NCI-H460 (cell line): Measurements from ENCODE around the gene NOL3. TPM values are rescaled to one million over a fixed set of nuclear protein-coding genes. Genes with fewer than 3 reads are reported as not detected.

Experiments used
- small RNA-seq, 2 experiments: library from RNA; depleted of rRNA; stranded (forward); fragments of <200 nt; gene quantifications; one replicate each; pipeline ENCODE3, GENCODE V24; 2014
- total RNA-seq: library from RNA; depleted of rRNA; stranded (reverse); fragments of >200 nt; shearing (Covaris generic); gene quantifications from 2 replicates; pipeline ENCODE4 v1.2.3, GENCODE V29; 2014; rRNA removed

Gene NOL3
- total RNA-seq, 1 experiment from 2014 or later = 68.2 TPM

Small RNAs within 50 kb of the gene (small RNA-seq; reads per million reads assigned to genes)
- gene MIR328 = 0.06 to 1.1 reads per million in 2 experiments

Other genes with a start within 250 kb of the NOL3 start
- gene RRAD, start 245.0 kb upstream of the NOL3 start, total RNA-seq = 0.57 and 0.66 TPM in 2 replicates
- gene CIAO2B, start 236.1 kb upstream of the NOL3 start, total RNA-seq = 270 and 295 TPM in 2 replicates
- gene CES2, start 235.0 kb upstream of the NOL3 start, total RNA-seq = 45.5 and 51.5 TPM in 2 replicates
- 0.42 and 0.55 TPM in 2 replicates for gene CES3, start 209.3 kb upstream of the NOL3 start, total RNA-seq
- not detected in 2 replicates for gene CES4A, start 181.9 kb upstream of the NOL3 start, total RNA-seq
- 99.5 and 111 TPM in 2 replicates for gene CBFB, start 141.4 kb upstream of the NOL3 start, total RNA-seq
- 35.0 and 36.8 TPM in 2 replicates for gene PHAF1, start 60.6 kb upstream of the NOL3 start, total RNA-seq
- gene B3GNT9, start 19.5 kb upstream of the NOL3 start, total RNA-seq = 14.2 and 15.6 TPM in 2 replicates
- 19.5 and 20.0 TPM in 2 replicates for gene TRADD, start 10.6 kb upstream of the NOL3 start, total RNA-seq
- gene FBXL8, start 10.6 kb upstream of the NOL3 start, total RNA-seq = 19.0 and 21.5 TPM in 2 replicates
- gene HSF4, start 5.8 kb upstream of the NOL3 start, total RNA-seq = 52.4 and 58.0 TPM in 2 replicates
- gene MATCAP1, start 13.4 kb downstream of the NOL3 start, total RNA-seq = 9.6 and 10.8 TPM in 2 replicates
- gene EXOC3L1, start 19.6 kb downstream of the NOL3 start, total RNA-seq = not detected in 2 replicates
- 122 TPM in 2 replicates for gene E2F4, start 21.6 kb downstream of the NOL3 start, total RNA-seq
- 1.1 and 1.5 TPM in 2 replicates for gene ELMO3, start 28.6 kb downstream of the NOL3 start, total RNA-seq
- gene TMEM208, start 56.6 kb downstream of the NOL3 start, total RNA-seq = 37.7 and 46.9 TPM in 2 replicates
- 22.6 and 30.4 TPM in 2 replicates for gene FHOD1, start 76.9 kb downstream of the NOL3 start, total RNA-seq
- gene SLC9A5, start 78.4 kb downstream of the NOL3 start, total RNA-seq = 0.78 and 0.94 TPM in 2 replicates
- gene PLEKHG4, start 109.0 kb downstream of the NOL3 start, total RNA-seq = 7.1 and 9.1 TPM in 2 replicates
- not detected in 2 replicates for gene KCTD19, start 156.2 kb downstream of the NOL3 start, total RNA-seq
- gene LRRC36, start 156.3 kb downstream of the NOL3 start, total RNA-seq = not detected in 2 replicates
- 0.84 TPM in 1 of 2 replicates, not detected in the other for gene TPPP3, start 223.0 kb downstream of the NOL3 start, total RNA-seq
- gene ZDHHC1, start 245.9 kb downstream of the NOL3 start, total RNA-seq = 9.9 and 12.6 TPM in 2 replicates